ENCODE measurements around the gene CEP162. TPM values are rescaled to one million over a fixed set of nuclear protein-coding genes. Genes with fewer than 3 reads are reported as not detected.

Gene CEP162
- total RNA-seq, 1 experiment from 2014 or later, result 7.9 TPM

DNA sequence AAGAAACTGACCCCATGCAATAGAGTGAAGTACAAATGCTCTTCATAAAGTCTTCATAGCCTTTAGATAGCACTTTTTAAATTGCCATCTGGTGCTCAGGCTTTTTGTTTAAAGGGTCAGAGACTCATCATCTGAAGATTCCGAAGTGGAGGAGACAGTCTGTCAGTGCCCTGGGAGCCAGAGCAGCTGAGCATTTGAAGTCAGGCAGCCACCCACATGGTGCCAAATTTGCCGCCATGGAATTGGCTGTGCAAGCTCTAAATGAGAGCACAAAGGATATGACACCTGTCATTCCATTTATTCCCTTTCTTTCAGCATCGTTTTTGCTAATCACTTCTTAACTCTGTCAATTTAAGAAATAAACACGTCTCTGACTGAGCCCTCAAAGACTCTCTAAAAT lies 32.8 kb upstream of the CEP162 start:
- Mint-ChIP-seq H3K36me3 (no peaks in the 10 kb centered on the region), H3K4me1 (peaks cover 17% of the 10 kb centered on the region), H3K27me3 (ENCODE audit: low read depth) (no peaks in the 10 kb centered on the region), H3K9me3 (no peaks in the 10 kb centered on the region), H3K4me3 (no peak overlapping the region), H3K27ac (no peak overlapping the region)
- ATAC-seq (no peak), DNase-seq (ENCODE audit: low spot score) (no peak)
- TF ChIP-seq ZNF263 (CRISPR knock-in tag; IDR thresholded peaks at IDR 0.05; ENCODE audit: low read depth), result no peak
- no peak for TF ChIP-seq GABPB1 (CRISPR knock-in tag; IDR thresholded peaks at IDR 0.05)
- no peak for TF ChIP-seq ZNF423 (CRISPR knock-in tag; IDR thresholded peaks at IDR 0.05)
- TF ChIP-seq GTF2I (CRISPR knock-in tag; conservative IDR thresholded peaks at IDR 0.05), result no peak
- no peak for TF ChIP-seq CBFB (CRISPR knock-in tag; IDR thresholded peaks at IDR 0.05; ENCODE audit: low read depth)
- TF ChIP-seq NR2C2 (CRISPR knock-in tag; IDR thresholded peaks at IDR 0.05), result no peak
- TF ChIP-seq JAZF1 (CRISPR knock-in tag; IDR thresholded peaks at IDR 0.05), result no peak
- no peak for TF ChIP-seq ESRRA (CRISPR knock-in tag; IDR thresholded peaks at IDR 0.05; ENCODE audit: borderline replicate concordance)
- TF ChIP-seq, protein P1, sequence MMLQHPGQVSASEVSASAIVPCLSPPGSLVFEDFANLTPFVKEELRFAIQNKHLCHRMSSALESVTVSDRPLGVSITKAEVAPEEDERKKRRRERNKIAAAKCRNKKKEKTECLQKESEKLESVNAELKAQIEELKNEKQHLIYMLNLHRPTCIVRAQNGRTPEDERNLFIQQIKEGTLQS (CRISPR knock-in tag; conservative IDR thresholded peaks at IDR 0.05), result no peak
- TF ChIP-seq FOXJ3 (CRISPR knock-in tag; IDR thresholded peaks at IDR 0.05; ENCODE audit: borderline replicate concordance), result no peak
- TF ChIP-seq RORB (CRISPR knock-in tag; IDR thresholded peaks at IDR 0.05), result no peak
- ChIA-PET CTCF (no interaction called here), POLR2A (no interaction called here)

DNA sequence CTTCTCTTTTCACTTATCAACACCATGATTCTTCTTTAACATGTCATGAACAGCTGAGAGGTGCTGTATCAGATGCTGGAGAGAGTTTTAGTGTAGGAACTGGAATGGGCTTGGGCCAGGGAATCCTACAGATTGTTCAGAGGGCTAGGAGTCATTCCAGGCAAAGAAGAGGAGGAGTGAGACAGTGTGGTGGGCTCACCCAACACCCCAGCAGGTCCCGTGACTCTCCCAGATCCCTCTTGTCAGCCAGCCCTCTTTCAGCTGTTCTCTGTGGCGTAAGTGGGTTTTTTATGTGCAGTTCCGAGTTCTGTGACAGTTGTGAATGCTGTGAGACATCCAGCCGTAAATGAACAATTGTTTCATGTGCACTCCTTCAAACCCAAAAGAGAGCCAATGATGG lies 31.4 kb upstream of the CEP162 start:
- Mint-ChIP-seq H3K27me3 (ENCODE audit: low read depth) (no peaks in the 10 kb centered on the region), H3K27ac (no peak overlapping the region), H3K36me3 (no peaks in the 10 kb centered on the region), H3K9me3 (no peaks in the 10 kb centered on the region), H3K4me3 (no peak overlapping the region), H3K4me1 (peaks cover 15% of the 10 kb centered on the region)
- ATAC-seq, result no peak; the same call in 1 of the 2 replicates
- CTCF ChIA-PET, result interaction anchor here (1.0 kb wide), 1 partner anchor 26 kb away, joined by 3 read pairs; no protein-coding TSS in a partner anchor
- no peak for DNase-seq (ENCODE audit: low spot score)
- POLR2A ChIA-PET, result no interaction called here
- TF ChIP-seq, protein P1 (CRISPR knock-in tag; conservative IDR thresholded peaks at IDR 0.05), result no peak
- TF ChIP-seq SMAD4 (CRISPR knock-in tag; IDR thresholded peaks at IDR 0.05) (no peak), OVOL2 (CRISPR knock-in tag; IDR thresholded peaks at IDR 0.05; ENCODE audit: borderline replicate concordance) (no peak), TEAD4 (CRISPR knock-in tag; IDR thresholded peaks at IDR 0.05) (no peak), GABPB1 (CRISPR knock-in tag; IDR thresholded peaks at IDR 0.05) (no peak), ELF4 (CRISPR knock-in tag; IDR thresholded peaks at IDR 0.05; ENCODE audit: low read depth) (no peak)
- TF ChIP-seq, protein P2, sequence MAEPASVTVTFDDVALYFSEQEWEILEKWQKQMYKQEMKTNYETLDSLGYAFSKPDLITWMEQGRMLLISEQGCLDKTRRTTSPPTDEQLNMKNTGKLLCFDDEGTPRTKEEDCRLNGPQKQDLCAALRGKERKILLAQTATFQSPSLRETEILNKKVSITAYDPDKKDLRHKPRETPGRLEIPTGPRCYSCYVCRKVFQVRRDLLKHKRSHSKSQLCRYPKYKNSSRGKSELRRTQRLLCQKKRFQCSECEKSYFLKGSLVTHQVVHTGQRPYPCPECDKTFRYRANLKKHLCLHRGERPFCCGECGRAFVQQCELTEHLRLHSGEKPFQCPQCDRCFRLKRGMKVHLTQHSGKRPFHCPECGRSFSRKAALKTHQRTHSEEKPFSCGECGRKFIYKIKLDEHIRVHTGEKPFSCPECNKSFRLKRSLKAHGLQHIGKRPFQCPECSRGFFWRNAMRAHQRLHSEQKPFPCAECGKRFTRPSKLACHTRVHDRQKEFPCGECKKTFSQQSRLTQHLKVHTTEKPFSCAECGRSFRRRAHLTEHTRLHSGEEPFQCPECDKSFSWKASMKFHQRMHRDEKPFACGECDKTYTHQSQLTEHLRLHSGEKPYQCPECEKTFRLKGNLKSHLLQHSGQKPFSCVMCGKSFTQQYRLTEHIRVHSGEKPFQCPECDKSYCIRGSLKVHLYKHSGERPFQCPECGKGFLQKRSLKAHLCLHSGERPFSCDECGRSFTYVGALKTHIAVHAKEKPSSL (CRISPR knock-in tag; conservative IDR thresholded peaks at IDR 0.05), result no peak
- TF ChIP-seq, protein P3, sequence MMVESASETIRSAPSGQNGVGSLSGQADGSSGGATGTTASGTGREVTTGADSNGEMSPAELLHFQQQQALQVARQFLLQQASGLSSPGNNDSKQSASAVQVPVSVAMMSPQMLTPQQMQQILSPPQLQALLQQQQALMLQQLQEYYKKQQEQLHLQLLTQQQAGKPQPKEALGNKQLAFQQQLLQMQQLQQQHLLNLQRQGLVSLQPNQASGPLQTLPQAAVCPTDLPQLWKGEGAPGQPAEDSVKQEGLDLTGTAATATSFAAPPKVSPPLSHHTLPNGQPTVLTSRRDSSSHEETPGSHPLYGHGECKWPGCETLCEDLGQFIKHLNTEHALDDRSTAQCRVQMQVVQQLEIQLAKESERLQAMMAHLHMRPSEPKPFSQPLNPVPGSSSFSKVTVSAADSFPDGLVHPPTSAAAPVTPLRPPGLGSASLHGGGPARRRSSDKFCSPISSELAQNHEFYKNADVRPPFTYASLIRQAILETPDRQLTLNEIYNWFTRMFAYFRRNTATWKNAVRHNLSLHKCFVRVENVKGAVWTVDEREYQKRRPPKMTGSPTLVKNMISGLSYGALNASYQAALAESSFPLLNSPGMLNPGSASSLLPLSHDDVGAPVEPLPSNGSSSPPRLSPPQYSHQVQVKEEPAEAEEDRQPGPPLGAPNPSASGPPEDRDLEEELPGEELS (CRISPR knock-in tag; IDR thresholded peaks at IDR 0.05), result no peak
- TF ChIP-seq, protein P4, sequence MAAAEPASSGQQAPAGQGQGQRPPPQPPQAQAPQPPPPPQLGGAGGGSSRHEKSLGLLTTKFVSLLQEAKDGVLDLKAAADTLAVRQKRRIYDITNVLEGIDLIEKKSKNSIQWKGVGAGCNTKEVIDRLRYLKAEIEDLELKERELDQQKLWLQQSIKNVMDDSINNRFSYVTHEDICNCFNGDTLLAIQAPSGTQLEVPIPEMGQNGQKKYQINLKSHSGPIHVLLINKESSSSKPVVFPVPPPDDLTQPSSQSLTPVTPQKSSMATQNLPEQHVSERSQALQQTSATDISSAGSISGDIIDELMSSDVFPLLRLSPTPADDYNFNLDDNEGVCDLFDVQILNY (CRISPR knock-in tag; IDR thresholded peaks at IDR 0.05), result no peak
- TF ChIP-seq, protein P5, sequence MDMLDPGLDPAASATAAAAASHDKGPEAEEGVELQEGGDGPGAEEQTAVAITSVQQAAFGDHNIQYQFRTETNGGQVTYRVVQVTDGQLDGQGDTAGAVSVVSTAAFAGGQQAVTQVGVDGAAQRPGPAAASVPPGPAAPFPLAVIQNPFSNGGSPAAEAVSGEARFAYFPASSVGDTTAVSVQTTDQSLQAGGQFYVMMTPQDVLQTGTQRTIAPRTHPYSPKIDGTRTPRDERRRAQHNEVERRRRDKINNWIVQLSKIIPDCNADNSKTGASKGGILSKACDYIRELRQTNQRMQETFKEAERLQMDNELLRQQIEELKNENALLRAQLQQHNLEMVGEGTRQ (CRISPR knock-in tag; IDR thresholded peaks at IDR 0.05), result no peak
- TF ChIP-seq, protein P6, sequence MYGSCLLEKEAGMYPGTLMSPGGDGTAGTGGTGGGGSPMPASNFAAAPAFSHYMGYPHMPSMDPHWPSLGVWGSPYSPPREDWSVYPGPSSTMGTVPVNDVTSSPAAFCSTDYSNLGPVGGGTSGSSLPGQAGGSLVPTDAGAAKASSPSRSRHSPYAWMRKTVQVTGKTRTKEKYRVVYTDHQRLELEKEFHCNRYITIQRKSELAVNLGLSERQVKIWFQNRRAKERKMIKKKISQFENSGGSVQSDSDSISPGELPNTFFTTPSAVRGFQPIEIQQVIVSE (CRISPR knock-in tag; IDR thresholded peaks at IDR 0.05; ENCODE audit: borderline replicate concordance), result no peak
- TF ChIP-seq, protein P7, sequence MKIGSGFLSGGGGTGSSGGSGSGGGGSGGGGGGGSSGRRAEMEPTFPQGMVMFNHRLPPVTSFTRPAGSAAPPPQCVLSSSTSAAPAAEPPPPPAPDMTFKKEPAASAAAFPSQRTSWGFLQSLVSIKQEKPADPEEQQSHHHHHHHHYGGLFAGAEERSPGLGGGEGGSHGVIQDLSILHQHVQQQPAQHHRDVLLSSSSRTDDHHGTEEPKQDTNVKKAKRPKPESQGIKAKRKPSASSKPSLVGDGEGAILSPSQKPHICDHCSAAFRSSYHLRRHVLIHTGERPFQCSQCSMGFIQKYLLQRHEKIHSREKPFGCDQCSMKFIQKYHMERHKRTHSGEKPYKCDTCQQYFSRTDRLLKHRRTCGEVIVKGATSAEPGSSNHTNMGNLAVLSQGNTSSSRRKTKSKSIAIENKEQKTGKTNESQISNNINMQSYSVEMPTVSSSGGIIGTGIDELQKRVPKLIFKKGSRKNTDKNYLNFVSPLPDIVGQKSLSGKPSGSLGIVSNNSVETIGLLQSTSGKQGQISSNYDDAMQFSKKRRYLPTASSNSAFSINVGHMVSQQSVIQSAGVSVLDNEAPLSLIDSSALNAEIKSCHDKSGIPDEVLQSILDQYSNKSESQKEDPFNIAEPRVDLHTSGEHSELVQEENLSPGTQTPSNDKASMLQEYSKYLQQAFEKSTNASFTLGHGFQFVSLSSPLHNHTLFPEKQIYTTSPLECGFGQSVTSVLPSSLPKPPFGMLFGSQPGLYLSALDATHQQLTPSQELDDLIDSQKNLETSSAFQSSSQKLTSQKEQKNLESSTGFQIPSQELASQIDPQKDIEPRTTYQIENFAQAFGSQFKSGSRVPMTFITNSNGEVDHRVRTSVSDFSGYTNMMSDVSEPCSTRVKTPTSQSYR (CRISPR knock-in tag; IDR thresholded peaks at IDR 0.05), result no peak
- TF ChIP-seq, protein P8, sequence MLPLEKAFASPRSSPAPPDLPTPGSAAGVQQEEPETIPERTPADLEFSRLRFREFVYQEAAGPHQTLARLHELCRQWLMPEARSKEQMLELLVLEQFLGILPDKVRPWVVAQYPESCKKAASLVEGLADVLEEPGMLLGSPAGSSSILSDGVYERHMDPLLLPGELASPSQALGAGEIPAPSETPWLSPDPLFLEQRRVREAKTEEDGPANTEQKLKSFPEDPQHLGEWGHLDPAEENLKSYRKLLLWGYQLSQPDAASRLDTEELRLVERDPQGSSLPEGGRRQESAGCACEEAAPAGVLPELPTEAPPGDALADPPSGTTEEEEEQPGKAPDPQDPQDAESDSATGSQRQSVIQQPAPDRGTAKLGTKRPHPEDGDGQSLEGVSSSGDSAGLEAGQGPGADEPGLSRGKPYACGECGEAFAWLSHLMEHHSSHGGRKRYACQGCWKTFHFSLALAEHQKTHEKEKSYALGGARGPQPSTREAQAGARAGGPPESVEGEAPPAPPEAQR (CRISPR knock-in tag; IDR thresholded peaks at IDR 0.05), result no peak

All from WTC11 (cell line).